ENCODE results near the gene ATP8B4. TPM values are rescaled to one million over a fixed set of nuclear protein-coding genes. Genes with fewer than 3 reads are reported as not detected.

ATP8B4 gene
- total RNA-seq, 5 donors from 2014 or later (not counting 1 experiment from before 2014, with no cell fraction given) = 0.72 to 2.4 (median 1.3) TPM

GRCh38 chr15:50050986-50051743, 67.9 kb downstream of the ATP8B4 start:
- DNase-seq (no peak), ATAC-seq (replicated peaks in 1 of 4) (no peak)
- H3K4me3 ChIP-seq (ENCODE audit: control insufficient read depth in 1 of 2, extremely low read depth in 1 of 2, low read length in 1 of 2) = no peak overlapping the region
- WGBS (ENCODE audit: insufficient coverage) = 50% methylated on average over 1 of the region's 5 CpGs
- no peaks in the 10 kb centered on the region for H3K36me3 ChIP-seq (ENCODE audit: control insufficient read depth in 2 of 2, extremely low read depth in 1 of 2, insufficient read depth in 1 of 2, low read length in 1 of 2)
- Mint-ChIP-seq H3K4me3 (no peak overlapping the region), H3K36me3 (no peaks in the 10 kb centered on the region), H3K27me3 (peaks cover 0 to 10% of the 10 kb centered on the region in 2 donors), H3K9me3 (no peaks in the 10 kb centered on the region), H3K27ac (no peak overlapping the region), H3K4me1 (peaks cover 0 to 1% (median 0%) of the 10 kb centered on the region in 3 donors)
- no peaks in the 10 kb centered on the region for H3K27me3 ChIP-seq (replicated peaks in 1 of 2; ENCODE audit: control insufficient read depth in 2 of 2, extremely low read depth in 1 of 2, insufficient read depth in 2 of 2, low read length in 1 of 2)
- ChIA-PET CTCF (no interaction called here), POLR2A (interaction anchor here in 1 of 2 donors (0.5 kb wide), 1 partner anchor 899 kb away, joined by 6 read pairs; no protein-coding TSS in a partner anchor)
- no peaks in the 10 kb centered on the region for H3K4me1 ChIP-seq (ENCODE audit: control insufficient read depth in 1 of 2, extremely low read depth in 1 of 2, insufficient read depth in 2 of 2, low read length in 2 of 2)
- no peak overlapping the region for H3K27ac ChIP-seq (ENCODE audit: low read length)
- H3K9me3 ChIP-seq = no peaks in the 10 kb centered on the region

- ATAC-seq (replicated peaks in 1 of 4) = no peak
- POLR2A ChIA-PET = no interaction called here
- no peaks in the 10 kb centered on the region for H3K27me3 ChIP-seq (replicated peaks in 1 of 2; ENCODE audit: control insufficient read depth in 2 of 2, extremely low read depth in 1 of 2, insufficient read depth in 2 of 2, low read length in 1 of 2)
- Mint-ChIP-seq H3K27me3 (peaks cover 0 to 9% of the 10 kb centered on the region in 2 donors), H3K36me3 (no peaks in the 10 kb centered on the region), H3K9me3 (no peaks in the 10 kb centered on the region), H3K27ac (no peak overlapping the region), H3K4me1 (peaks cover 0 to 2% (median 0%) of the 10 kb centered on the region in 3 donors), H3K4me3 (no peak overlapping the region)
- no peak for DNase-seq
- no peaks in the 10 kb centered on the region for H3K36me3 ChIP-seq (ENCODE audit: control insufficient read depth in 2 of 2, extremely low read depth in 1 of 2, insufficient read depth in 1 of 2, low read length in 1 of 2)
- CTCF ChIA-PET = no interaction called here
- H3K4me1 ChIP-seq (ENCODE audit: control insufficient read depth in 1 of 2, extremely low read depth in 1 of 2, insufficient read depth in 2 of 2, low read length in 2 of 2) = no peaks in the 10 kb centered on the region
- H3K27ac ChIP-seq (ENCODE audit: low read length) = no peak overlapping the region
- no peak overlapping the region for H3K4me3 ChIP-seq (ENCODE audit: control insufficient read depth in 1 of 2, extremely low read depth in 1 of 2, low read length in 1 of 2)
- no peaks in the 10 kb centered on the region for H3K9me3 ChIP-seq
These were observed 69.2 kb downstream of the ATP8B4 start for GRCh38 chr15:50049871-50050270.

- peaks cover 0 to 2% (median 0%) of the 10 kb centered on the region in 3 donors for H3K4me1 Mint-ChIP-seq
These were observed 72.2 kb downstream of the ATP8B4 start for GRCh38 chr15:50046867-50047266.

GRCh38 chr15:50046159-50046558, 72.9 kb downstream of the ATP8B4 start:
- no peaks in the 10 kb centered on the region for H3K27me3 Mint-ChIP-seq
- ATAC-seq (replicated peaks in 1 of 4) = no peak
- peaks cover 5% of the 10 kb centered on the region for H3K9me3 ChIP-seq
- no peaks in the 10 kb centered on the region for H3K36me3 ChIP-seq (ENCODE audit: control insufficient read depth in 2 of 2, extremely low read depth in 1 of 2, insufficient read depth in 1 of 2, low read length in 1 of 2)
- no peak overlapping the region for H3K27ac ChIP-seq (ENCODE audit: low read length)
- H3K36me3 Mint-ChIP-seq = no peaks in the 10 kb centered on the region
- ChIA-PET POLR2A (interaction anchor here in 1 of 2 donors (0.6 kb wide), 1 partner anchor 210 kb away, joined by 3 read pairs; no protein-coding TSS in a partner anchor), CTCF (no interaction called here)
- no peak overlapping the region for H3K4me3 Mint-ChIP-seq
- H3K4me3 ChIP-seq (ENCODE audit: control insufficient read depth in 1 of 2, extremely low read depth in 1 of 2, low read length in 1 of 2) = no peak overlapping the region
- no peak overlapping the region for H3K27ac Mint-ChIP-seq
- 43% methylated on average over 1 of the region's 1 CpG for WGBS (ENCODE audit: insufficient coverage)
- H3K4me1 ChIP-seq (ENCODE audit: control insufficient read depth in 1 of 2, extremely low read depth in 1 of 2, insufficient read depth in 2 of 2, low read length in 2 of 2) = no peaks in the 10 kb centered on the region
- peaks cover 0 to 2% (median 0%) of the 10 kb centered on the region in 3 donors for H3K4me1 Mint-ChIP-seq
- DNase-seq = peak in 1 of 35 experiments; percentile 2
- peaks cover 10 to 13% (median 11%) of the 10 kb centered on the region in 3 donors for H3K9me3 Mint-ChIP-seq
- H3K27me3 ChIP-seq (replicated peaks in 1 of 2; ENCODE audit: control insufficient read depth in 2 of 2, extremely low read depth in 1 of 2, insufficient read depth in 2 of 2, low read length in 1 of 2) = no peaks in the 10 kb centered on the region

More at GRCh38 chr15:50046867-50047266, 72.2 kb downstream of the ATP8B4 start:
- peaks cover 0 to under 1% of the 10 kb centered on the region in 2 donors for H3K27me3 Mint-ChIP-seq
- no peak for ATAC-seq (replicated peaks in 1 of 4)
- DNase-seq = no peak
- Histone ChIP-seq H3K27me3 (replicated peaks in 1 of 2; ENCODE audit: control insufficient read depth in 2 of 2, extremely low read depth in 1 of 2, insufficient read depth in 2 of 2, low read length in 1 of 2) (no peaks in the 10 kb centered on the region), H3K27ac (ENCODE audit: low read length) (no peak overlapping the region), H3K4me1 (ENCODE audit: control insufficient read depth in 1 of 2, extremely low read depth in 1 of 2, insufficient read depth in 2 of 2, low read length in 2 of 2) (no peaks in the 10 kb centered on the region), H3K4me3 (ENCODE audit: control insufficient read depth in 1 of 2, extremely low read depth in 1 of 2, low read length in 1 of 2) (no peak overlapping the region), H3K36me3 (ENCODE audit: control insufficient read depth in 2 of 2, extremely low read depth in 1 of 2, insufficient read depth in 1 of 2, low read length in 1 of 2) (no peaks in the 10 kb centered on the region), H3K9me3 (peaks cover 5% of the 10 kb centered on the region)
- WGBS (ENCODE audit: insufficient coverage) = no CpG with 5 or more reads among the region's 2 CpGs
- no peaks in the 10 kb centered on the region for H3K36me3 Mint-ChIP-seq
- H3K9me3 Mint-ChIP-seq = peaks cover 10 to 11% (median 10%) of the 10 kb centered on the region in 3 donors
- POLR2A ChIA-PET = no interaction called here
- no peak overlapping the region for H3K27ac Mint-ChIP-seq
- CTCF ChIA-PET = no interaction called here
- no peak overlapping the region for H3K4me3 Mint-ChIP-seq

- CTCF ChIA-PET = no interaction called here
- H3K36me3 Mint-ChIP-seq = no peaks in the 10 kb centered on the region
- no CpG with 5 or more reads among the region's 2 CpGs for WGBS (ENCODE audit: insufficient coverage)
These were observed 74.1 kb downstream of the ATP8B4 start for GRCh38 chr15:50044904-50045303.

GRCh38 chr15:50044406-50044805, 74.6 kb downstream of the ATP8B4 start:
- ATAC-seq (replicated peaks in 1 of 4) = no peak
- no peak overlapping the region for H3K27ac Mint-ChIP-seq
- H3K27me3 Mint-ChIP-seq = peaks cover 0 to 4% of the 10 kb centered on the region in 2 donors
- DNase-seq = no peak
- Histone ChIP-seq H3K4me3 (ENCODE audit: control insufficient read depth in 1 of 2, extremely low read depth in 1 of 2, low read length in 1 of 2) (no peak overlapping the region), H3K27me3 (replicated peaks in 1 of 2; ENCODE audit: control insufficient read depth in 2 of 2, extremely low read depth in 1 of 2, insufficient read depth in 2 of 2, low read length in 1 of 2) (no peaks in the 10 kb centered on the region), H3K36me3 (ENCODE audit: control insufficient read depth in 2 of 2, extremely low read depth in 1 of 2, insufficient read depth in 1 of 2, low read length in 1 of 2) (no peaks in the 10 kb centered on the region), H3K27ac (ENCODE audit: low read length) (no peak overlapping the region), H3K9me3 (peaks cover 5% of the 10 kb centered on the region), H3K4me1 (ENCODE audit: control insufficient read depth in 1 of 2, extremely low read depth in 1 of 2, insufficient read depth in 2 of 2, low read length in 2 of 2) (no peaks in the 10 kb centered on the region)
- H3K9me3 Mint-ChIP-seq = peaks cover 10 to 14% (median 11%) of the 10 kb centered on the region in 3 donors
- H3K4me1 Mint-ChIP-seq = peaks cover 0 to 2% (median 0%) of the 10 kb centered on the region in 3 donors
- H3K4me3 Mint-ChIP-seq = no peak overlapping the region
- H3K36me3 Mint-ChIP-seq = no peaks in the 10 kb centered on the region
- ChIA-PET POLR2A (no interaction called here), CTCF (no interaction called here)

More at GRCh38 chr15:50044904-50045303, 74.1 kb downstream of the ATP8B4 start:
- Mint-ChIP-seq H3K9me3 (peaks cover 10 to 14% (median 11%) of the 10 kb centered on the region in 3 donors), H3K27me3 (peaks cover 0 to 4% of the 10 kb centered on the region in 2 donors), H3K27ac (no peak overlapping the region), H3K4me3 (no peak overlapping the region), H3K4me1 (peaks cover 0 to 2% (median 0%) of the 10 kb centered on the region in 3 donors)
- ATAC-seq (replicated peaks in 1 of 4) (no peak), DNase-seq (no peak)
- POLR2A ChIA-PET = no interaction called here
- Histone ChIP-seq H3K4me3 (ENCODE audit: control insufficient read depth in 1 of 2, extremely low read depth in 1 of 2, low read length in 1 of 2) (no peak overlapping the region), H3K4me1 (ENCODE audit: control insufficient read depth in 1 of 2, extremely low read depth in 1 of 2, insufficient read depth in 2 of 2, low read length in 2 of 2) (no peaks in the 10 kb centered on the region), H3K27ac (ENCODE audit: low read length) (no peak overlapping the region), H3K27me3 (replicated peaks in 1 of 2; ENCODE audit: control insufficient read depth in 2 of 2, extremely low read depth in 1 of 2, insufficient read depth in 2 of 2, low read length in 1 of 2) (no peaks in the 10 kb centered on the region), H3K36me3 (ENCODE audit: control insufficient read depth in 2 of 2, extremely low read depth in 1 of 2, insufficient read depth in 1 of 2, low read length in 1 of 2) (no peaks in the 10 kb centered on the region), H3K9me3 (peaks cover 5% of the 10 kb centered on the region)

Measured in T-cell (primary cell).